ENCODE data around the gene NEDD4L.

The NEDD4L gene

GRCh38 chr18:58054041-58054781 lies 10.2 kb downstream of the NEDD4L start:
- H3K4me1 ChIP-seq (ENCODE audit: insufficient read depth, low read length): peaks cover 25% of the 10 kb centered on the region
- H3K36me3 ChIP-seq (ENCODE audit: insufficient read depth, low read length): no peaks in the 10 kb centered on the region
- no peaks in the 10 kb centered on the region for H3K27me3 ChIP-seq (ENCODE audit: insufficient read depth, low read length)
- H3K4me3 ChIP-seq (ENCODE audit: low read length): no peak overlapping the region
- H3K9me3 ChIP-seq (ENCODE audit: insufficient read depth, low read depth, low read length): no peaks in the 10 kb centered on the region
- H3K9ac ChIP-seq (ENCODE audit: low read depth, low read length): peak overlapping the region; percentile 1; the same call in 1 of the 2 replicates
- WGBS: 67% methylated on average over 7 of the region's 8 CpGs
- H3K27ac ChIP-seq (ENCODE audit: low read depth, low read length): peak overlapping the region; percentile 57

- 91% methylated on average over 3 of the region's 4 CpGs for WGBS
- no peaks in the 10 kb centered on the region for H3K27me3 ChIP-seq (ENCODE audit: insufficient read depth, low read length)
- H3K9ac ChIP-seq (ENCODE audit: low read depth, low read length): no peak overlapping the region
- H3K36me3 ChIP-seq (ENCODE audit: insufficient read depth, low read length): no peaks in the 10 kb centered on the region
- H3K4me1 ChIP-seq (ENCODE audit: insufficient read depth, low read length): peaks cover 25% of the 10 kb centered on the region
- no peak overlapping the region for H3K4me3 ChIP-seq (ENCODE audit: low read length)
- no peaks in the 10 kb centered on the region for H3K9me3 ChIP-seq (ENCODE audit: insufficient read depth, low read depth, low read length)
- H3K27ac ChIP-seq (ENCODE audit: low read depth, low read length): no peak overlapping the region
Measured at GRCh38 chr18:58055890-58056558, 12.0 kb downstream of the NEDD4L start.

GRCh38 chr18:58056852-58057251 lies 12.8 kb downstream of the NEDD4L start:
- H3K4me3 ChIP-seq (ENCODE audit: low read length): no peak overlapping the region
- H3K4me1 ChIP-seq (ENCODE audit: insufficient read depth, low read length): peaks cover 25% of the 10 kb centered on the region
- H3K36me3 ChIP-seq (ENCODE audit: insufficient read depth, low read length): no peaks in the 10 kb centered on the region
- WGBS: 88% methylated on average over 5 of the region's 5 CpGs
- H3K9ac ChIP-seq (ENCODE audit: low read depth, low read length): no peak overlapping the region
- H3K27me3 ChIP-seq (ENCODE audit: insufficient read depth, low read length): no peaks in the 10 kb centered on the region
- no peaks in the 10 kb centered on the region for H3K9me3 ChIP-seq (ENCODE audit: insufficient read depth, low read depth, low read length)
- H3K27ac ChIP-seq (ENCODE audit: low read depth, low read length): no peak overlapping the region

- Histone ChIP-seq H3K4me3 (ENCODE audit: low read length) (no peak overlapping the region), H3K27me3 (ENCODE audit: insufficient read depth, low read length) (no peaks in the 10 kb centered on the region), H3K27ac (ENCODE audit: low read depth, low read length) (no peak overlapping the region), H3K4me1 (ENCODE audit: insufficient read depth, low read length) (peaks cover 20% of the 10 kb centered on the region), H3K36me3 (ENCODE audit: insufficient read depth, low read length) (no peaks in the 10 kb centered on the region), H3K9me3 (ENCODE audit: insufficient read depth, low read depth, low read length) (no peaks in the 10 kb centered on the region), H3K9ac (ENCODE audit: low read depth, low read length) (no peak overlapping the region)
- 89% methylated on average over 4 of the region's 4 CpGs for WGBS
Measured at GRCh38 chr18:58057291-58057965, 13.4 kb downstream of the NEDD4L start.

GRCh38 chr18:58058720-58059119 lies 14.7 kb downstream of the NEDD4L start:
- no peaks in the 10 kb centered on the region for H3K9me3 ChIP-seq (ENCODE audit: insufficient read depth, low read depth, low read length)
- H3K36me3 ChIP-seq (ENCODE audit: insufficient read depth, low read length): no peaks in the 10 kb centered on the region
- H3K27me3 ChIP-seq (ENCODE audit: insufficient read depth, low read length): no peaks in the 10 kb centered on the region
- peaks cover 18% of the 10 kb centered on the region for H3K4me1 ChIP-seq (ENCODE audit: insufficient read depth, low read length)
- 40% methylated on average over 2 of the region's 3 CpGs for WGBS
- no peak overlapping the region for H3K27ac ChIP-seq (ENCODE audit: low read depth, low read length)
- no peak overlapping the region for H3K4me3 ChIP-seq (ENCODE audit: low read length)
- no peak overlapping the region for H3K9ac ChIP-seq (ENCODE audit: low read depth, low read length)

GRCh38 chr18:58060254-58060653 lies 16.2 kb downstream of the NEDD4L start:
- no peaks in the 10 kb centered on the region for H3K36me3 ChIP-seq (ENCODE audit: insufficient read depth, low read length)
- H3K27ac ChIP-seq (ENCODE audit: low read depth, low read length): no peak overlapping the region
- no peaks in the 10 kb centered on the region for H3K27me3 ChIP-seq (ENCODE audit: insufficient read depth, low read length)
- no peak overlapping the region for H3K9ac ChIP-seq (ENCODE audit: low read depth, low read length)
- no peaks in the 10 kb centered on the region for H3K9me3 ChIP-seq (ENCODE audit: insufficient read depth, low read depth, low read length)
- 37% methylated on average over 5 of the region's 5 CpGs for WGBS
- H3K4me1 ChIP-seq (ENCODE audit: insufficient read depth, low read length): peaks cover 8% of the 10 kb centered on the region
- no peak overlapping the region for H3K4me3 ChIP-seq (ENCODE audit: low read length)

- Histone ChIP-seq H3K4me3 (ENCODE audit: low read length) (no peak overlapping the region), H3K27ac (ENCODE audit: low read depth, low read length) (no peak overlapping the region), H3K4me1 (ENCODE audit: insufficient read depth, low read length) (peaks cover 8% of the 10 kb centered on the region), H3K36me3 (ENCODE audit: insufficient read depth, low read length) (no peaks in the 10 kb centered on the region), H3K27me3 (ENCODE audit: insufficient read depth, low read length) (no peaks in the 10 kb centered on the region), H3K9me3 (ENCODE audit: insufficient read depth, low read depth, low read length) (no peaks in the 10 kb centered on the region), H3K9ac (ENCODE audit: low read depth, low read length) (no peak overlapping the region)
- WGBS: 98% methylated on average over 2 of the region's 3 CpGs
Measured at GRCh38 chr18:58061349-58061748, 17.3 kb downstream of the NEDD4L start.

GRCh38 chr18:58064406-58064998 lies 20.5 kb downstream of the NEDD4L start:
- Histone ChIP-seq H3K9me3 (ENCODE audit: insufficient read depth, low read depth, low read length) (no peaks in the 10 kb centered on the region), H3K4me3 (ENCODE audit: low read length) (no peak overlapping the region), H3K9ac (ENCODE audit: low read depth, low read length) (no peak overlapping the region), H3K4me1 (ENCODE audit: insufficient read depth, low read length) (peaks cover 6% of the 10 kb centered on the region), H3K27me3 (ENCODE audit: insufficient read depth, low read length) (no peaks in the 10 kb centered on the region), H3K27ac (ENCODE audit: low read depth, low read length) (no peak overlapping the region), H3K36me3 (ENCODE audit: insufficient read depth, low read length) (no peaks in the 10 kb centered on the region)
- 81% methylated on average over 10 of the region's 10 CpGs for WGBS

GRCh38 chr18:58065956-58066355 lies 21.9 kb downstream of the NEDD4L start:
- H3K27ac ChIP-seq (ENCODE audit: low read depth, low read length): no peak overlapping the region
- no peaks in the 10 kb centered on the region for H3K27me3 ChIP-seq (ENCODE audit: insufficient read depth, low read length)
- H3K4me1 ChIP-seq (ENCODE audit: insufficient read depth, low read length): peaks cover 15% of the 10 kb centered on the region
- no peak overlapping the region for H3K9ac ChIP-seq (ENCODE audit: low read depth, low read length)
- no peaks in the 10 kb centered on the region for H3K9me3 ChIP-seq (ENCODE audit: insufficient read depth, low read depth, low read length)
- 98% methylated on average over 3 of the region's 3 CpGs for WGBS
- H3K4me3 ChIP-seq (ENCODE audit: low read length): no peak overlapping the region
- no peaks in the 10 kb centered on the region for H3K36me3 ChIP-seq (ENCODE audit: insufficient read depth, low read length)

GRCh38 chr18:58067601-58068000 lies 23.6 kb downstream of the NEDD4L start:
- WGBS: 97% methylated on average over 2 of the region's 2 CpGs
- peaks cover 15% of the 10 kb centered on the region for H3K4me1 ChIP-seq (ENCODE audit: insufficient read depth, low read length)

GRCh38 chr18:58069099-58069498 lies 25.1 kb downstream of the NEDD4L start:
- Histone ChIP-seq H3K9ac (ENCODE audit: low read depth, low read length) (no peak overlapping the region), H3K4me1 (ENCODE audit: insufficient read depth, low read length) (peaks cover 15% of the 10 kb centered on the region), H3K27me3 (ENCODE audit: insufficient read depth, low read length) (no peaks in the 10 kb centered on the region), H3K9me3 (ENCODE audit: insufficient read depth, low read depth, low read length) (no peaks in the 10 kb centered on the region), H3K27ac (ENCODE audit: low read depth, low read length) (peak overlapping the region; percentile 59), H3K36me3 (ENCODE audit: insufficient read depth, low read length) (no peaks in the 10 kb centered on the region), H3K4me3 (ENCODE audit: low read length) (no peak overlapping the region)

More at GRCh38 chr18:58067601-58068000, 23.6 kb downstream of the NEDD4L start:
- Histone ChIP-seq H3K36me3 (ENCODE audit: insufficient read depth, low read length) (no peaks in the 10 kb centered on the region), H3K9me3 (ENCODE audit: insufficient read depth, low read depth, low read length) (no peaks in the 10 kb centered on the region), H3K27me3 (ENCODE audit: insufficient read depth, low read length) (no peaks in the 10 kb centered on the region), H3K27ac (ENCODE audit: low read depth, low read length) (no peak overlapping the region), H3K4me3 (ENCODE audit: low read length) (no peak overlapping the region), H3K9ac (ENCODE audit: low read depth, low read length) (no peak overlapping the region)
